Renal pelvis (tissue), 4 donors: ENCODE results near the gene ITGB1. TPM values are rescaled to one million over a fixed set of nuclear protein-coding genes. Genes with fewer than 3 reads are reported as not detected.

Experiments used
- DNase-seq: peaks from one replicate; pipeline ENCODE4 v3.0.0-alpha.2; 2013
- polyA plus RNA-seq, 3 donors: library from polyadenylated mRNA; unstranded; fragments of 120-200 nt; gene quantifications; one replicate each; pipeline ENCODE4 v1.2.1, GENCODE V29; 2013; ENCODE audit not compliant: insufficient read length in 3 of 3

The ITGB1 gene
- polyA plus RNA-seq, 3 donors = 477 to 578 (median 541) TPM

- DNase-seq = no peak
Measured at GRCh38 chr10:32893916-32894664, 63.9 kb downstream of the ITGB1 start.

- DNase-seq = no peak
Measured at GRCh38 chr10:32893434-32893833, 64.6 kb downstream of the ITGB1 start.

- peak; percentile 14 for DNase-seq
Measured at GRCh38 chr10:32891261-32891660, 66.8 kb downstream of the ITGB1 start.

- DNase-seq = no peak
Measured at GRCh38 chr10:32890444-32890843, 67.6 kb downstream of the ITGB1 start.

- no peak for DNase-seq
Measured at GRCh38 chr10:32889631-32890212, 68.3 kb downstream of the ITGB1 start.

- DNase-seq = no peak
Measured at GRCh38 chr10:32888161-32888927, 69.7 kb downstream of the ITGB1 start.

GRCh38 chr10:32887481-32887880 lies 70.5 kb downstream of the ITGB1 start:
- no peak for DNase-seq

GRCh38 chr10:32882076-32882475 lies 76.0 kb downstream of the ITGB1 start:
- no peak for DNase-seq

GRCh38 chr10:32878646-32879045 lies 79.4 kb downstream of the ITGB1 start:
- DNase-seq = no peak

GRCh38 chr10:32877915-32878314 lies 80.1 kb downstream of the ITGB1 start:
- no peak for DNase-seq

GRCh38 chr10:32865170-32865569 lies 92.9 kb downstream of the ITGB1 start:
- DNase-seq = no peak

- DNase-seq = no peak
Measured at GRCh38 chr10:32854435-32854834, 103.6 kb downstream of the ITGB1 start.

- DNase-seq = no peak
Measured at GRCh38 chr10:32851301-32851700, 106.7 kb downstream of the ITGB1 start.
